ENCODE measurements around the gene APOLD1. TPM values are rescaled to one million over a fixed set of nuclear protein-coding genes. Genes with fewer than 3 reads are reported as not detected.
"Not testable (repeated sequence)": the region's sequence is repeated elsewhere in the genome, so short reads cannot be mapped to it uniquely, and the experiment has no call there.

The APOLD1 gene
- total RNA-seq, 4 donors from 2014 or later, result 2.3 to 14.9 (median 5.6) TPM

DNA sequence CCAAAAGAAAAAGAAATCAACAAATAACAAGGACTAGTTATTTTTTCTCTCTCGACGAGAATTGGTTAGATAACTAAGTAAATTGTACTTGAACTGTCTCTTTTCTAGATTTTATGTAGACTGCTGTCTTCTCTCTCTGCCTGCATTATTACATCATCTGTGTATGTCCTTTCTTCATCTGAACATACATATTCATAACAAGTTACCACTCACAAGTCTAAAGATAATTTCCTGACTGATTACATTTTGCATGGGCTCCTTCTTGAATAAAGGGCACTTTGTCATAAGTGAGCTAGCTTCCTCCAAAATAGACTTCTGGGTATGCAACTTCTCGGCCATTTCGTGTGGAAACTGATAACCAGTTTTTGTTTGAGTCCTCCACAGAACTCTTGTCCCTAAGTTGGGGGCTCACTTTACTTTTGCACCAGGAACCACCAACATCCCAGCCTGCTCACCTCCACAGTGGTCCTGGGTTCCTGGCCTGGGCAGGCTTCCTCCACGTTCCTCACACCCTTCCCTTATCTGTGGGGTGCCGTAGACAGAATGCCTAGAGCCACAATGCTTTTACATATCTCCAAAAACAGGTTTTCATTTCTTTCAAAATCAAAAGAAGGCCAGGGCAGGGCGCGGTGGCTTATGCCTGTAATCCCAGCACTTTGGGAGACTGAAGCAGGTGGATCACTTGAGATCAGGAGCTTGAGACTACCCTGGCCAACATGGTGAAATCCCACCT is 21.5 kb downstream of the APOLD1 start:
- TF ChIP-seq POLR2A (IDR thresholded peaks at IDR 0.05), result no peak
- TF ChIP-seq, protein P1, sequence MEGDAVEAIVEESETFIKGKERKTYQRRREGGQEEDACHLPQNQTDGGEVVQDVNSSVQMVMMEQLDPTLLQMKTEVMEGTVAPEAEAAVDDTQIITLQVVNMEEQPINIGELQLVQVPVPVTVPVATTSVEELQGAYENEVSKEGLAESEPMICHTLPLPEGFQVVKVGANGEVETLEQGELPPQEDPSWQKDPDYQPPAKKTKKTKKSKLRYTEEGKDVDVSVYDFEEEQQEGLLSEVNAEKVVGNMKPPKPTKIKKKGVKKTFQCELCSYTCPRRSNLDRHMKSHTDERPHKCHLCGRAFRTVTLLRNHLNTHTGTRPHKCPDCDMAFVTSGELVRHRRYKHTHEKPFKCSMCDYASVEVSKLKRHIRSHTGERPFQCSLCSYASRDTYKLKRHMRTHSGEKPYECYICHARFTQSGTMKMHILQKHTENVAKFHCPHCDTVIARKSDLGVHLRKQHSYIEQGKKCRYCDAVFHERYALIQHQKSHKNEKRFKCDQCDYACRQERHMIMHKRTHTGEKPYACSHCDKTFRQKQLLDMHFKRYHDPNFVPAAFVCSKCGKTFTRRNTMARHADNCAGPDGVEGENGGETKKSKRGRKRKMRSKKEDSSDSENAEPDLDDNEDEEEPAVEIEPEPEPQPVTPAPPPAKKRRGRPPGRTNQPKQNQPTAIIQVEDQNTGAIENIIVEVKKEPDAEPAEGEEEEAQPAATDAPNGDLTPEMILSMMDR (IDR thresholded peaks at IDR 0.05), result no peak
- Histone ChIP-seq H3K36me3 (no peaks in the 10 kb centered on the region), H3K9me3 (no peaks in the 10 kb centered on the region), H3K27me3 (no peaks in the 10 kb centered on the region), H3K27ac (peak overlapping the region; percentile 77 to 87 (median 81)), H3K4me1 (peaks cover 0 to 24% (median 9%) of the 10 kb centered on the region in 4 donors), H3K4me3 (no peak overlapping the region)
- no peak for DNase-seq

DNA sequence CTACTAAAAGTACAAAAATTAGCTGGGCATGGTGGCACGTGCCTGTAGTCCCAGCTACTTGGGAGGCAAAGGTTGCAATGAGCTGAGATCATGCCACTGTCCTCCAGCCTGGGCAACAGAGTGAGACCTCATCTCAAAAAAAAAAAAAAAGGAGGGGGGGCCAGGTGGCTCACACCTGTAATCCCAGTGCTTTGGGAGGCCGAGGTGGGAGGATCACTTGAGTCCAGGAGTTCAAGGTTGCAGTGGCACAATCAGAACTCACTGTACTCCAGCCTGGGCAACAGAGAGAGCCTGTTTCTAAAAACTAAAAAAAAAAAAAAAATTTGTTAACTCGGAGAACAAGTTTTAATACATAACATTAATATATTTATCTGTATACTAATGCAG is 22.1 kb downstream of the APOLD1 start:
- not testable (repeated sequence) for H3K36me3 ChIP-seq, H3K9me3 ChIP-seq, DNase-seq, H3K4me3 ChIP-seq, H3K27me3 ChIP-seq
- H3K4me1 ChIP-seq, result peaks cover 0 to 24% (median 9%) of the 10 kb centered on the region in 4 donors
- peak overlapping the region; percentile 77 to 87 (median 81) for H3K27ac ChIP-seq

DNA sequence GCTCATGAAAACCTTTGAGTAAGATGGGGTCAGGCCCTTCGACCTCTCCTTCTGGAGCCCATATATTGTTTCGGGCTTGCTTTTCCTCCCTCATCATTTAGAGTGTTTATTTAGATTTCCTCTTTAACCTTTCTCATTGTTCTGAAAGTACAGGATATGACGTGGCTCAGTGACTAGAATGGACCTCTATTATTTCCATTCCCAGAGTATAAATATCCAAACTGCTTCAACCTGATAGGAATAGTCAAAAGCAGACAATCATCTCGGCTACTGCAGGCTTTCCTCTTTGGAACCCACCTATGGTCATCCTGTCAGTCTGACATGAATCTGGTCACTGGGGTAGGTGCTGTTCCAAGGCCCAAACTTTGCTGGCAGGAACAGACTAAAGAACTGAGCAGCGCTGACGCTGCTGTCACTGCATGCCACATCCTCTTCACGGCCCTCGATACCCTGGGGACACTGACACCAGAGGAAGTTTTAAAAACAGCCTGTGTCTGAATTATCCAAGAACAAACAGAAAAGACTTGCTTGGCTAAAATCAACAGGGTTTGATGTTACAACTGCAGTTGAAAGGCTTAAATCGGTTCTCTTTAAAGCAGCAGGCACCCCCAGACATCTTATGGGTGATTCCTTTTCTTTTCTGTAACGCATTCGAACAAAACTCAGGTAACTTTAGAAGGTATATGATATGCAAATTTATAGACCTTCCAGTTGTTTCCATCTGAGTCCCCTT is 22.7 kb downstream of the APOLD1 start:
- peak in 2 of 3 donors; percentile 85 to 92 for DNase-seq
- H3K36me3 ChIP-seq, result no peaks in the 10 kb centered on the region
- TF ChIP-seq, protein P1 (IDR thresholded peaks at IDR 0.05), result no peak
- no peak for TF ChIP-seq POLR2A (IDR thresholded peaks at IDR 0.05)
- no peaks in the 10 kb centered on the region for H3K9me3 ChIP-seq
- no peaks in the 10 kb centered on the region for H3K27me3 ChIP-seq
- no peak overlapping the region for H3K4me3 ChIP-seq
- H3K27ac ChIP-seq, result peak overlapping the region; percentile 77 to 87 (median 80)
- peaks cover 0 to 24% (median 6%) of the 10 kb centered on the region in 4 donors for H3K4me1 ChIP-seq

DNA sequence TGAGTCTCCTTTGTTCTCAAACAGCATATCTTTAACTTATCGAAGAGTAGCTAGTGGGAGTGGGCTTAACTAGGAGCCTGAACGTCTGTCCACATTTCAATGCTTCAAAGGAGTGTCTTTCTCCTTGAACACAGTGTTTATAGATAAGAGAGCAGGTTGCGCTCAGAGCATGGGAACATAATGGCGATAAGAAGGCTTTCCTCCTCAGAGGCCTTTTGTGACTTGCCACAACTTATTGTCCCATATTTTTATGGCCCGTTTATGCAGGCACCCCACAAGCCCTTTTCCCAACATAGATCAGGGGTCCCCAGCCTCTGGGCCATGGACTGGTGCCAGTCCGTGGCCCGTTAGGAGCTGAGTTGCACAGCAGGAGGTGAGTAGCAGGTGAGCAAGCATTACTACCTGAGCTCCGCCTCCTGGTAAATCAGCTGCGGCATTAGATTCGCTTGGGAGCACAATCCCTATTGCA is 25.1 kb downstream of the APOLD1 start:
- Histone ChIP-seq H3K4me3 (no peak overlapping the region), H3K9me3 (no peaks in the 10 kb centered on the region), H3K27me3 (no peaks in the 10 kb centered on the region), H3K4me1 (peaks cover 0 to 28% (median 10%) of the 10 kb centered on the region in 4 donors), H3K36me3 (no peaks in the 10 kb centered on the region), H3K27ac (no peak overlapping the region)
- TF ChIP-seq, protein P1 (IDR thresholded peaks at IDR 0.05), result peak in 1 of 6 experiments; percentile 7
- TF ChIP-seq POLR2A (IDR thresholded peaks at IDR 0.05), result no peak
- DNase-seq, result no peak

DNA sequence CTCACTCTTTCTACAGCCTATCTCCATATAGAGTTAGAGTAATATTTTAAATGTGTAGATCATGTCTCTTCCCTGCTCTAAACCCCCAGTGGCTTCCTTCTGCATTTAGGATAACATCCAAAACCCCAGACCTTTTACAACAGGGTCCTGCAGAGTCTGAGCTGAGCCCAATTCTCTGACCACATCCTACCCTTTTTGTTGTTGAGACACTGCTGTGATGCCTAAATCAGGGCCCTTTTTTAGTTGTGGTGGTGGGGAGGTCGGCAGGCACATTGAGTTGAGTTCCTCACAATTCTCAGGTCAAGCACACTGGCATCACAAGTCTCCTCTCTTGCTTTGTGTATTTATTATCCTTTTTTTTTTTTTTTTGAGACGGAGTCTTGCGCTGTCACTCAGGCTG is 25.9 kb downstream of the APOLD1 start:
- no peak for TF ChIP-seq POLR2A (IDR thresholded peaks at IDR 0.05)
- TF ChIP-seq, protein P1 (IDR thresholded peaks at IDR 0.05), result no peak
- H3K4me3 ChIP-seq, result no peak overlapping the region
- H3K27ac ChIP-seq, result no peak overlapping the region
- peaks cover 0 to 28% (median 14%) of the 10 kb centered on the region in 4 donors for H3K4me1 ChIP-seq
- no peaks in the 10 kb centered on the region for H3K36me3 ChIP-seq
- no peak for DNase-seq
- H3K27me3 ChIP-seq, result no peaks in the 10 kb centered on the region
- H3K9me3 ChIP-seq, result no peaks in the 10 kb centered on the region

DNA sequence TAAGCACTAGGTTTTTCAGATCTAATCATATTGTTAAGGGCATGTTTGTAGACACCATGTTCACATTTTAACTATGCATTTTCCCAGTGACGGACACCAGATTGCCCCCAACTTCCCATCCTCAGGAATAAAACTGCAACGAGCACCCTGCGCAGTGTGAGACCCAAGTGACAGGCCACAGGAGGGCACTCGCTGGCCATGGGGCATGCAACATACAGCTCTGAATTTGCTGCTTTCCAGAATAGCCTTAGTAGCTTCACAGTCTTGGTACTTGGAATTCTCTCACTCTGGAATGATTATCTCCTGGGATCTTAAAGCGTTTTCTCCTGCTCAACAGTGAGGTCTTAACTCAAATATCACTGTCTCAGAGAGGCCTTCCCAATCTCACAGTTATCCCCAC is 26.7 kb downstream of the APOLD1 start:
- H3K36me3 ChIP-seq, result no peaks in the 10 kb centered on the region
- TF ChIP-seq POLR2A (IDR thresholded peaks at IDR 0.05), result no peak
- TF ChIP-seq, protein P1 (IDR thresholded peaks at IDR 0.05), result no peak
- no peak overlapping the region for H3K4me3 ChIP-seq
- H3K27me3 ChIP-seq, result no peaks in the 10 kb centered on the region
- no peak for DNase-seq
- no peaks in the 10 kb centered on the region for H3K9me3 ChIP-seq
- peaks cover 0 to 30% (median 15%) of the 10 kb centered on the region in 4 donors for H3K4me1 ChIP-seq
- peak overlapping the region in 1 of 4 donors; percentile 80 for H3K27ac ChIP-seq
